Measurements from ENCODE around the gene UFD1. TPM values are rescaled to one million over a fixed set of nuclear protein-coding genes. Genes with fewer than 3 reads are reported as not detected.

Gene UFD1
- total RNA-seq, 2 experiments from 2014 or later, result 65.0 to 78.0 TPM

- CTCF ChIA-PET, result interaction anchor here (1.8 kb wide), 2 partner anchors 12 to 167 kb away, joined by 4 to 5 read pairs; no protein-coding TSS in a partner anchor
- Mint-ChIP-seq H3K27ac (no peak overlapping the region), H3K36me3 (ENCODE audit: low read depth) (peaks cover 25% of the 10 kb centered on the region), H3K27me3 (no peaks in the 10 kb centered on the region), H3K4me1 (ENCODE audit: low read depth) (no peaks in the 10 kb centered on the region), H3K9me3 (no peaks in the 10 kb centered on the region), H3K4me3 (no peak overlapping the region)
- ATAC-seq (no peak), DNase-seq (no peak)
- TF ChIP-seq CTCF (IDR thresholded peaks at IDR 0.05), result no peak
- intact Hi-C loops (cut with micrococcal nuclease), result no loop called here
- POLR2A ChIA-PET, result interaction anchor here (0.6 to 2.0 kb wide), 2 partner anchors 8 to 372 kb away, joined by 3 to 4 read pairs; no protein-coding TSS in a partner anchor
Measured at GRCh38 chr22:19463008-19463407, 16.0 kb downstream of the UFD1 start.

GRCh38 chr22:19461506-19461905 is 17.5 kb downstream of the UFD1 start:
- ChIA-PET CTCF (interaction anchor here (1.8 kb wide), 1 partner anchor 10 kb away, joined by 4 read pairs; no protein-coding TSS in a partner anchor), POLR2A (no interaction called here)
- DNase-seq (no peak), ATAC-seq (no peak)
- no peaks in the 10 kb centered on the region for H3K9me3 Mint-ChIP-seq
- no peak overlapping the region for H3K4me3 Mint-ChIP-seq
- TF ChIP-seq CTCF (IDR thresholded peaks at IDR 0.05), result no peak
- H3K4me1 Mint-ChIP-seq (ENCODE audit: low read depth), result no peaks in the 10 kb centered on the region
- intact Hi-C loops (cut with micrococcal nuclease), result no loop called here
- peaks cover 25% of the 10 kb centered on the region for H3K36me3 Mint-ChIP-seq (ENCODE audit: low read depth)
- H3K27me3 Mint-ChIP-seq, result no peaks in the 10 kb centered on the region
- H3K27ac Mint-ChIP-seq, result no peak overlapping the region

- Mint-ChIP-seq H3K4me1 (ENCODE audit: low read depth) (no peaks in the 10 kb centered on the region), H3K9me3 (no peaks in the 10 kb centered on the region), H3K27me3 (no peaks in the 10 kb centered on the region), H3K4me3 (no peak overlapping the region), H3K36me3 (ENCODE audit: low read depth) (peaks cover 26% of the 10 kb centered on the region), H3K27ac (no peak overlapping the region)
- ATAC-seq, result no peak
- TF ChIP-seq CTCF (IDR thresholded peaks at IDR 0.05), result no peak
- no peak for DNase-seq
- CTCF ChIA-PET, result no interaction called here
- intact Hi-C loops (cut with micrococcal nuclease), result no loop called here
- POLR2A ChIA-PET, result no interaction called here
Measured at GRCh38 chr22:19460036-19460435, 19.0 kb downstream of the UFD1 start.

- H3K9me3 Mint-ChIP-seq, result no peaks in the 10 kb centered on the region
Measured at GRCh38 chr22:19457828-19458428, 21.1 kb downstream of the UFD1 start.

More at GRCh38 chr22:19457828-19458428, 21.1 kb downstream of the UFD1 start:
- ChIA-PET CTCF (no interaction called here), POLR2A (interaction anchor here (1.3 to 1.6 kb wide), 2 partner anchors 15 to 20 kb away, joined by 4 to 5 read pairs; no protein-coding TSS in a partner anchor)
- no peaks in the 10 kb centered on the region for H3K27me3 Mint-ChIP-seq
- no peak overlapping the region for H3K4me3 Mint-ChIP-seq
- intact Hi-C loops (cut with micrococcal nuclease), result no loop called here
- ATAC-seq (no peak), DNase-seq (no peak)
- no peak overlapping the region for H3K27ac Mint-ChIP-seq
- peaks cover 2% of the 10 kb centered on the region for H3K4me1 Mint-ChIP-seq (ENCODE audit: low read depth)
- TF ChIP-seq CTCF (IDR thresholded peaks at IDR 0.05), result no peak
- H3K36me3 Mint-ChIP-seq (ENCODE audit: low read depth), result peaks cover 35% of the 10 kb centered on the region

Measured in activated CD8-positive, alpha-beta T cell treated with anti-CD3 and anti-CD28 coated beads for 36 hours (primary cell).